ENCODE data around the gene ZNF592.

DNA sequence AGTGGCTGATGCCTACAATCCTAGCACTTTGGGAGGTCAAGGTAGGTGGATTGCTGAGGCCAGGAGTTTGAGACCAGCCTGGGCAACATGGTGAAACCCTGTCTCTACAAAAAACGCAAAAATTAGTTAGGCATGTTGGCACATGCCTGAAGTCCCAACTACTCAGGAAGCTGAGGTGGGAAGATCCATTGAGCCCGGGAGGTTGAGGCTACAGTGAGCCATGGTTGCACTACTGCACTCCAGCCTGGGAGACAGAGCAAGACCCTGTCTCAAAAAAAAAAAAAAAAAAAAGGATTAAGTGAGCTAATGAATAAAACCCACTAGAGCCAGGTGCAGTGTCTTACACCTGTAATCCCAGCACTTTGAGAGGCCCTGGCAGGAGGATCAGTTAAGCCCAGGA lies 25.8 kb upstream of the ZNF592 start:
- TF ChIP-seq, protein P1, sequence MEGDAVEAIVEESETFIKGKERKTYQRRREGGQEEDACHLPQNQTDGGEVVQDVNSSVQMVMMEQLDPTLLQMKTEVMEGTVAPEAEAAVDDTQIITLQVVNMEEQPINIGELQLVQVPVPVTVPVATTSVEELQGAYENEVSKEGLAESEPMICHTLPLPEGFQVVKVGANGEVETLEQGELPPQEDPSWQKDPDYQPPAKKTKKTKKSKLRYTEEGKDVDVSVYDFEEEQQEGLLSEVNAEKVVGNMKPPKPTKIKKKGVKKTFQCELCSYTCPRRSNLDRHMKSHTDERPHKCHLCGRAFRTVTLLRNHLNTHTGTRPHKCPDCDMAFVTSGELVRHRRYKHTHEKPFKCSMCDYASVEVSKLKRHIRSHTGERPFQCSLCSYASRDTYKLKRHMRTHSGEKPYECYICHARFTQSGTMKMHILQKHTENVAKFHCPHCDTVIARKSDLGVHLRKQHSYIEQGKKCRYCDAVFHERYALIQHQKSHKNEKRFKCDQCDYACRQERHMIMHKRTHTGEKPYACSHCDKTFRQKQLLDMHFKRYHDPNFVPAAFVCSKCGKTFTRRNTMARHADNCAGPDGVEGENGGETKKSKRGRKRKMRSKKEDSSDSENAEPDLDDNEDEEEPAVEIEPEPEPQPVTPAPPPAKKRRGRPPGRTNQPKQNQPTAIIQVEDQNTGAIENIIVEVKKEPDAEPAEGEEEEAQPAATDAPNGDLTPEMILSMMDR (IDR thresholded peaks at IDR 0.05), result no peak
- no peak for TF ChIP-seq POLR2A (IDR thresholded peaks at IDR 0.05)
